ENCODE results near the gene COBLL1. TPM values are rescaled to one million over a fixed set of nuclear protein-coding genes. Genes with fewer than 3 reads are reported as not detected.

The COBLL1 gene
- polyA plus RNA-seq, 1 donor (not counting 4 experiments of a cell fraction or from before 2014, with no cell fraction given) = 14.9 TPM

- dilution Hi-C loops (cut with MboI; ENCODE audit: extremely low pct_ligation_motif_present, low sequenced_read_pairs) = no loop called here
- H3K79me2 ChIP-seq (ENCODE audit: control insufficient read depth, insufficient read depth, low read length) = no peaks in the 10 kb centered on the region
- H3K36me3 ChIP-seq (ENCODE audit: control insufficient read depth in 2 of 2, extremely low read depth in 1 of 2, insufficient read depth in 2 of 2, low read length in 2 of 2) = peaks cover 0 to 1% of the 10 kb centered on the region in 2 experiments
- TF ChIP-seq EZH2 (IDR thresholded peaks at IDR 0.05; ENCODE audit: low read length) (no peak), CTCF (optimal IDR thresholded peaks at IDR 0.05 in 1 of 3, IDR thresholded peaks at IDR 0.05 in 1 of 3, conservative IDR thresholded peaks at IDR 0.05 in 1 of 3; ENCODE audit: extremely low read depth in 1 of 3, insufficient read depth in 2 of 3, low read length in 3 of 3) (no peak)
- H3K27me3 ChIP-seq (ENCODE audit: control insufficient read depth, extremely low read depth, insufficient read depth, low read length) = no peaks in the 10 kb centered on the region
- H3K9me3 ChIP-seq (ENCODE audit: control insufficient read depth, low read depth, low read length) = no peaks in the 10 kb centered on the region
- no peak overlapping the region for H3K4me3 ChIP-seq (ENCODE audit: control insufficient read depth in 2 of 3, extremely low read depth in 1 of 3, insufficient read depth in 2 of 3, low read depth in 1 of 3, low read length in 3 of 3)
- no peak for DNase-seq (ENCODE audit: low read depth, low spot score)
- no peak overlapping the region for H3K27ac ChIP-seq (ENCODE audit: control insufficient read depth, insufficient read depth, low read length)
- H4K20me1 ChIP-seq (ENCODE audit: control insufficient read depth, extremely low read depth, insufficient read depth, low read length) = no peaks in the 10 kb centered on the region
- H3K4me1 ChIP-seq (ENCODE audit: control insufficient read depth, extremely low read depth, insufficient read depth, low read length) = peaks cover 4% of the 10 kb centered on the region
- no peak overlapping the region for H2AFZ ChIP-seq (ENCODE audit: control insufficient read depth, low read length)
- FAIRE-seq = no peak
- H3K9ac ChIP-seq (ENCODE audit: control insufficient read depth, extremely low read depth, insufficient read depth, low read length) = no peak overlapping the region
- no peaks in the 10 kb centered on the region for H3K9me1 ChIP-seq (ENCODE audit: control insufficient read depth, extremely low read depth, insufficient read depth, low read length)
- no peak overlapping the region for H3K4me2 ChIP-seq (ENCODE audit: control insufficient read depth, extremely low read depth, insufficient read depth, low read depth, low read length)
These were observed 107.4 kb downstream of the COBLL1 start for GRCh38 chr2:164734196-164734595.

- DNase-seq (ENCODE audit: low read depth, low spot score) = no peak
- H3K36me3 ChIP-seq (ENCODE audit: control insufficient read depth in 2 of 2, extremely low read depth in 1 of 2, insufficient read depth in 2 of 2, low read length in 2 of 2) = peaks cover 0 to 3% of the 10 kb centered on the region in 2 experiments
- H4K20me1 ChIP-seq (ENCODE audit: control insufficient read depth, extremely low read depth, insufficient read depth, low read length) = no peaks in the 10 kb centered on the region
- no peaks in the 10 kb centered on the region for H3K9me3 ChIP-seq (ENCODE audit: control insufficient read depth, low read depth, low read length)
- H3K79me2 ChIP-seq (ENCODE audit: control insufficient read depth, insufficient read depth, low read length) = no peaks in the 10 kb centered on the region
- H2AFZ ChIP-seq (ENCODE audit: control insufficient read depth, low read length) = no peak overlapping the region
- H3K4me1 ChIP-seq (ENCODE audit: control insufficient read depth, extremely low read depth, insufficient read depth, low read length) = peaks cover 10% of the 10 kb centered on the region
- no peak overlapping the region for H3K4me3 ChIP-seq (ENCODE audit: control insufficient read depth in 2 of 3, extremely low read depth in 1 of 3, insufficient read depth in 2 of 3, low read depth in 1 of 3, low read length in 3 of 3)
- dilution Hi-C loops (cut with MboI; ENCODE audit: extremely low pct_ligation_motif_present, low sequenced_read_pairs) = no loop called here
- no peak for TF ChIP-seq CTCF (optimal IDR thresholded peaks at IDR 0.05 in 1 of 3, IDR thresholded peaks at IDR 0.05 in 1 of 3, conservative IDR thresholded peaks at IDR 0.05 in 1 of 3; ENCODE audit: extremely low read depth in 1 of 3, insufficient read depth in 2 of 3, low read length in 3 of 3)
- no peak for TF ChIP-seq EZH2 (IDR thresholded peaks at IDR 0.05; ENCODE audit: low read length)
- H3K9me1 ChIP-seq (ENCODE audit: control insufficient read depth, extremely low read depth, insufficient read depth, low read length) = no peaks in the 10 kb centered on the region
- no peak overlapping the region for H3K4me2 ChIP-seq (ENCODE audit: control insufficient read depth, extremely low read depth, insufficient read depth, low read depth, low read length)
- no peaks in the 10 kb centered on the region for H3K27me3 ChIP-seq (ENCODE audit: control insufficient read depth, extremely low read depth, insufficient read depth, low read length)
- no peak for FAIRE-seq
- H3K27ac ChIP-seq (ENCODE audit: control insufficient read depth, insufficient read depth, low read length) = no peak overlapping the region
- no peak overlapping the region for H3K9ac ChIP-seq (ENCODE audit: control insufficient read depth, extremely low read depth, insufficient read depth, low read length)
These were observed 116.1 kb downstream of the COBLL1 start for GRCh38 chr2:164725542-164725941.
